M059J (cell line): ENCODE data around the gene PCK1. TPM values are rescaled to one million over a fixed set of nuclear protein-coding genes. Genes with fewer than 3 reads are reported as not detected.
A peak's percentile ranks its signal among the peaks of the same experiment; 100 is the strongest.

Experiments used
- DNase-seq: peaks from one replicate; pipeline ENCODE4 v3.0.0-alpha.2; 2012; ENCODE audit warnings: low read depth
- total RNA-seq: library from RNA; depleted of rRNA; stranded (reverse); fragments of >200 nt; shearing (Covaris generic); gene quantifications from 2 replicates; pipeline ENCODE4 v1.2.3, GENCODE V29; 2014

PCK1 gene
- total RNA-seq, 1 experiment from 2014 or later, result not detected

DNA sequence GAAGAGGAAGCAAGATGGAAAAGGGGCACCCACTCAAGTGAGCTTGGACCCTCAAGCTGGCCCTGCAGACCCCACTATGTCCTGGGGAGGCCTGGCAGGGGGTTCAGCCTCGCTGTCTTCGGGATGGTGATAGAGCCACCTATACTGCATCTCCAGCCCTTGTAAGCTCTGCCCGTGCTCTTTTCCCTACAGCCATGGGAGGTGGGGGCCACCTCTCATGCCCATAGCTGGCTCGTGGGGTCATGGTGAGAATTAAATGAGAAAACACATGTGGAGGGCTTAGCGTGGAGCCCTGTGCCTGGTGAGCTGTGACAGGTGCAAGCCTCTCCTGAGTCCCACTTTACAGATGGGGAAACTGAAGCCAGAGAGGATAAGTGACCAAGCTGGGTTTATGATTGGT, 27.7 kb downstream of the PCK1 start:
- DNase-seq, result no peak

DNA sequence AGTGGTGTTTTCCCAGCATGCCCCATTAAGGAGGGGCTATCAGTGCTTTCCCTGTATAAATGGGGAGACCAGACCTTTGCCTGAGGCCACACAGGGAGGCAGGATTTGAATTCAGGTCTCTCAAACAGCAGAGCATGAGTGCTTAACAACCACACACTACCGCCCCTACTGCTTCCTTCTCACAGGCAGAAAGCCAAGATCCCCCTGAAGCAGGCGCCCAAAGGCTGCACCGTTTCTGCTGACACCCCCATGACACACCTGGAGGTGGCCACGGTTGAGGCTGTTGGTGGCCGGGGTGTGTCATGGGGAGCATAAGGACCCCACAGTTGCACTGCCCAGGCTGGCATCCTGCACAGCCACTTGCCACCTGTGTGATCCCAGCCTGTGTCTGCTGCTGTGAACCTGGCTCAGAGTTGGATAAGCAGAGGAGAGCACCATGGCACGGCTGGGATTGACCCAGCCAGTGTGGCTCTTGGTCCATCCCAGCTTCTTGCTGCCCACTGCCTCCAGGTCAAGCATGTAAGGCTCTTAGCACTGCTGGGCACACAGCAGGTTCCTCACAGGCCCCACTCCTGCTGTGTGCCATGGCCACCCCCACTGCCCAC, 28.3 kb downstream of the PCK1 start:
- DNase-seq, result no peak

GRCh38 chr20:57589728-57590484, 29.0 kb downstream of the PCK1 start:
- no peak for DNase-seq

DNA sequence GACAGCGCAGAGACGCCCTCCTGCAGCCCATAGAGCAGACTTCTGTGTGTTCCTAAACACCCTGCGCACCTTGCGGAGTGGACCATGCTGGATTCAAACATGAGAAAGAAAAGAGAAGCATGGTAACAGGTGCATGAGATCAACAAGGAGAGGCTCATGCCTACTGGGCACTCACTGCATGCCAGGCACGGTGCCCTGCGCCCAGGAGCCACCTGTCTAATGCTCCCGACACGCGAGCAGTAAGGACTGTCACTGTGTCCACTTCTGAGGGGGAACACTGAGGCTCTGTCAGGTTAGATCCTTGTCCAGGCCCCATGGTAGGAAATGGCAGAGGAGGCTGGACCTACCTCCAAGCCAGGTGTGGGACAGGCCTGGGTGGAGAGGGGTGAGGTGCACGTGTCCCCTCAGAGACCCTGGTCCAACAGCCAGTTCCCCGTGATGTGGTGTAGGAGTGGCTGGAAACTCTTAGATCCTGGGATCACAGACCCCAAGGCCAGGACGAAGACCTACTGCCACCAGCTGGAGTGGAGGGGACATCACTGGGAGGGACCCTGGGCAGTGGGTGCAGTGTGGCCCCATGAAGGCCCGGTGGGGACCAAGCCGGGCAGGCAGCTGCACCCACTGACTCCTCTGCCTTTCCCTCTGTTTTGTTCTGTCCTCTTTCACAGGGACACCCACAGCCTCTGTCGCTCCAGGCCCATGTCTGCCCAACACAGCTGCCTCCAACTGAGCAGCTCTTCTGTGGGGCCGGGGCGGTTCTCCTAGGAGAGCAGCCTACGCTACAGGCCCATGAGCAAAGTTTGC, 29.8 kb downstream of the PCK1 start:
- no peak for DNase-seq

DNA sequence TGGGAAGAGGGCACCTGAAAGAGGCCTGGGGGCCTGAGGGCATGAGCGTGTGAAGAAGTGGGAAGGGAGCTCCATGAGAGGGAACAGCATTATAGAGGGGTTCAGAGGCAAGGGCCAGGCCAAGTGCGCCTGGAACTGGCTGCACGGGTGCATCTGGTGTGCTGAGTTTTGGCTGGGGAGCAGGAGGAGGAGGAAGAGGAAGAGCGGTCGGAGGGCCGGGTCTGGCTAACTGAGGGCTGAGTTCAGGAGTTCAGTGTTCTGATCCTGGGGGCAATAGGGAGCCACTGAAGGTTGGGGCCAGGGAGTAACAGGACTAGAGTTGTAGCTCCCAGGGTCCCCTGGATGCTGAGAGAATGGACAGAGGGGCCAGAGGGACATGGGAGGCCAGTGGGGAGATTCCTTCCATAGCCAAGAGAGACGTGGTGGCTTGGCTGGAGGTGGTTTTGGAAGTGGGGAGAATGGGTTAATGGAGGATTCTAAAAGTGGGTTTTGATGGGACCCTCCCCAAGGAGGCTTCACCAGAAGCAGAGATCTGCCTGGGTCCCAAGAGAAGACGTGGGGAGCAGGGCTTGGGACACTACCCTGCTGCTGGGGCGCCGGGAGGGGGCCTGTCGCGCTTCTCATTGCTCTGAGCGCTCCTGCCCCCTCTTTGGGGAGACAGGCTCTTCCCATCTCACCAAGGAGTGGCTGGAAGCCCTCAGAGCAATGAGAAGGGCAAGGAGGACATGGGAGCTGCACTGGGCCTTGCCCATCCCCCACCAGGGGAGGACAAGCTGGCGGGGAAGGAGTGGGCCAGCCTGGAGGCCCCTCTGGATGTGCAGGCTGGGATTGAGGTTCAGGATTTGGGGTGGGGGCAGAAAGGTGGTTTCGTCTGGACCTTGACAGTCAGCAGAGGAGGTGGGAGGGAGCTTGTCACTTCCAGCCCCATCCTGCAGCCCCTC, 30.6 kb downstream of the PCK1 start:
- no peak for DNase-seq

DNA sequence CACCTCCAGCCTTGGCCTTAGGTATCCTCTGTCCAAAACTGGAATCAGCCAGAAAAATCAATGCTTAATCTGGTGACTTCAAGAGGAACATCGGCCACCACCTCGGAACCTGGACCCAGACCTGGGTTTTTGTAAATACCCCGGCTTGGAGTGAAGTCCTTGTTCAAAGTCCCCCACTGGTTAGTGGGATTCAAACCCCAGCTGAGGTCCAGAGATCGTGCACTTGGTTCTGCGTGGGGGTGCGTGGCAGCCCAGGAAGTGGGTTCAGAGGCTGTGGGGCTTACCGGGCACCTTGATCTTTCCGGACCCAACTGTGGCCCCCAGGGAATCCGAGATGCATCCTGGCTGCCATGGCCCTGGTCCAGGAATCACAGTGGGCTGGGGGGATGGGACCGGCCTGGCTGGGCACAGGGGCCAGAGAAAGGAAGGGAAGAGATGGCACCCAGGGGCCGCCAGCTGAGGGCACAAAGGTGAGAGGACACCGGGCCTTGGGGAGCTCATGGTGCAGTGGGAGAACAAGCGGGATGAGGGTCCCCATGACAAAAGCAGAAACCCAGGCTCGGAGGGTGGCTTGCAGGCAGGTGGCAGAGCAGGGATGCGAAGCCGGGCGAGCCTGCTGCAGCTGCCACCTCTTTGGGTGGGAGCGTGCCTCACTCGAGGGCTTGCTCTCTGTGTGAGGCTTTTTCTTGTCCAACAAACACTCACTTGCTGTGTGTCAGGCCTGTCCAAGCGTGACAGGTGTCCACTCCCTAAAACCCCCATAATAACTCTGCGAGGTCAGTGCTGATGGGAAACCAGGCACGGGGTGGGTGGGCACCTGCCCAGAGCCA, 31.6 kb downstream of the PCK1 start:
- no peak for DNase-seq

- DNase-seq, result no peak
Measured at GRCh38 chr20:57593134-57593886, 32.4 kb downstream of the PCK1 start.

DNA sequence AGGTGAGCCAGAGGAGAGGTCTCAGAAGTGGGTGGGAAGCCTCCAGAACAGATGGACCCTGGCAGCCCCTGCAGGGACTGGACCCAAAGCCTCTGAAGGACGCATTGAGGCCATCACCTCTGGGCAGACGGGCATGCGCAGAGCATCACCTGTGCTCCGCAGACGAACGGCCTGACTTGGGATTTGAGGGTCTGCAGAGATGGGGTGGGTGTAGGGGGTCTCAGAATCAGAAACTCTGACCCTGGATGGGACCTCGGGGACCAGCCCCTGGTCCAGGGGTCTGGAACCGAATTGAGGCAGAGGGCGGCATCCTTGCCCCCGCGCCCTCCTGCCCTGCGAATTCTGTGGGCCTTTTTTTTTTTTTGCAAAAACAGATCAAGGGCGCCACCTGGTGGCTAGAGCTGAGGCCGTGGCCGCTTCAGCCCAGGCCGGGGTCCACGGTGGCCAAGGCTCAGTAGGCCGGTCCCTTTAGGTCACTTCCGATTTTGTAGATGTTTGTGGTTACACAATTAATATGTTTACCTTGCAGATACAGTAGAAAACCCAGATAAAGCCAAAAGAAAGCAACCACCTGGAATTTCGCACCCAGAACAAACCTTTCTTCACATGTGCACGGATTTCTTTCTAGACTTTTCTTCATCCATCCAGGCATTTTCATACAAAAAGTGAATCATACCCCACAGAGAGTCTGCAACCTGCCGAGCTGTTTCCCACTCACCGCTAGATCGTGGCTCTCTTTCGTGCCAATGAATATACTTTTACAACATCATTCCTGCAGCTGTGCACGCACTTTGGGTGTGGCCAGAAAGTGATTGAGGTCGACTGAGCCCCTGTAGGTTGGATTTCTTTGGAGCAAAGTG, 33.4 kb downstream of the PCK1 start:
- peak; percentile 55 for DNase-seq

DNA sequence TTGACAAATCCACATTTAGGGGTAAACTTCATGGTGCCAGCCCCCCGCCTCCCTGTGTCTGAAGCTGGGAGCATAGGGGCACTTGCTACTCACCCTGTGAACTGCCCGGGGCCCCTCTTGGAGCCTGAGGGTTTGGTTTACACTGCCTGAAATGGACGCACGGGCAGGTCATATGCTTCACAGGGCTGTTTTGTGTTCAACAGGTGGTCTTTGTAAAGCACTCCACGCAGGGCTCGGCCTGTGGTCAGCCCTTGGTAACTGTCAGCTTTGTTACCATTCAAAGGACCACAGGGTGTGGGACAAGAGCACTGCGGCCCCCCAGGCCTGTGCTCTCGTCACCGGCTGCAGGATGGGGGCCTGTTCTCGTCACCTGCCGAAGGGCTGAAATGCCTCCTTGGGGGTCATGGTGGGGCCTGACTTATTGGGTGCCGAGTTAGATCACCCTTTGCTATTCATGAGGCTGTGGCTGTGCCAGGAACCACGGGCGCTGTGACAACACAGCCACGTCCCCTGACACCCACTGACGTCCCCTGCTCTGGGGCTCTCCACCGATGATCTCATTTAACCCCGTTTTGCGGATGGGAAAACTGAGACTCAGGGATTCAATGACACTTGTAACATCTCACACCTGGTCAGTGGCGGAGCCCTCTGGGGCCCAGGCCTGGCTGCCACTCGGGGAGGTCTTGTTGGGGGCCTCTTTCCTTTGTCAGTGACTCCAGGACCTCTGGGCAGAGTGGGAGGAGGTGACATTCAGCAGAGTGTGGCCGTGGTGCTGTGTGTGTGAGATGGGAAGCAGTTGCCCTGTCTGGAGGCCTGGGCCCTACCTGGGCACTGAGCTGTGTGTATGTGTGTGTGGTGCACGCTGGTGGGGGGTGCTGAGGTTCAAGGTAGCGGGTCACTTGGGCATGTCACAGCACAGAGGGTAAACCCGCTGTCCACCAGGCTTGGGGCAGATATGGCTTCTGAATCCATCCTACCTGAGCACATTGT, 34.4 kb downstream of the PCK1 start:
- no peak for DNase-seq

- no peak for DNase-seq
Measured at GRCh38 chr20:57596358-57596757, 35.4 kb downstream of the PCK1 start.

- DNase-seq, result peak; percentile 46
Measured at GRCh38 chr20:57596998-57597939, 36.4 kb downstream of the PCK1 start.

- DNase-seq, result no peak
Measured at GRCh38 chr20:57598060-57598459, 37.1 kb downstream of the PCK1 start.

DNA sequence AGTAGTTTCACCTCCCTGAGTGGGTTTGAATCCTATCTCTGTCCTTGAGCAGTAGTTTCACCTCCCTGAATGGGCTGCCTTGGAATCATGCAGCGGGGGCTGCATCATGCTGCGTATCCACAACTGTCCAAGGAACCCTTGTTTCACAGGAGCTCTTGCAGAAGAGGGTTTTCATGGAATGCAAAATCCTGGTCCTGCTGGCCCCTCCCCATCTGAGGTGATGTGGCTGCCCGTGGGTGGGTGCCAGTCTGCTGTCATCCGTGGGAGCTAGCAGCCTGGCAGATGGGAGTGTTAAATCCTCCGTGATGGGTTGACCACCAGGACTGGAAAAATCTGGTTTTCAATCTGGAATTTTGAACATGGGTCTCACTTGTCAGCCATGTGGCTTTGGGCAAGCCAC, 37.6 kb downstream of the PCK1 start:
- no peak for DNase-seq

DNA sequence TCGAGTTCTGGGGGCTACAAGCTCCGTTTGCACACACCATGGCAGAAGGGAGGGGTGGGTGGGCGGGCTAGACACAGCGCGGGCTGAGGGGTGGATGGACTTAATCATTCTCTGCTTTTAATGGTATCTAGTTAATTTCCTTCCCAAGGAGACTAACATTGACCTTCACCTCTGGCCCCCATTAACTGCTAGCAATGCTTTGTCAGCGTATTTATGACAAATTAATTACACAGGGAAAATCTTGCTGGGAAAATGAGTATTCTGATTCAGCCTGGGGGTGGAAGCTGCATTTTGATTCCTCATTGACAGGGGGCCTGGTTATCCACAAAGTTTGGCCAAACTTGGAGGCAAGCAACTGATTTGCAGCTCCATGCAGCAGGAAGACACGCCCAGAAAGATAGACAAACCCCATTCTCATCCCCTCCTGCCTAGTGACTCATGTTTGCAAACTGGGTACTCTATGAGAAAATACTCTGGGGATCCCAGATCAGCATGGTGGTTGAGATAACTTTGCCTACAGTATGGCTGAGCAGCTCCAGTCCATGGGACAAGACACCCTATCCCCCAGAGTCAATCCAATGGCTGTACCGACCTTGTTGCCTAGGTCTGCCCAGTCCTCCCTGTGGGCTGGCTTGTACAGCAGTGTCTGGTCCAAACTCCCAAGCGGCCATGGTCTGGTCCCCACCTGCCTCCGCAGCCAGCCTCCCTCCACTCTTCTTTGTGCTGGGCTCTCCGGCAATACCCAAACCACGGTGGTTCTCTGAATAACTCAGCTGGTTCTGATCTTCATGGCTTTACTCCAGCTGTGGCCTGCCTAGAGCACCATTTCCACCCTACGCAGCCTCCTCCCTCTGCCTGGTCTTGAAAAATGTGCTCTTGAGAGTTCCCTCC, 39.7 kb downstream of the PCK1 start:
- DNase-seq, result peak; percentile 45

DNA sequence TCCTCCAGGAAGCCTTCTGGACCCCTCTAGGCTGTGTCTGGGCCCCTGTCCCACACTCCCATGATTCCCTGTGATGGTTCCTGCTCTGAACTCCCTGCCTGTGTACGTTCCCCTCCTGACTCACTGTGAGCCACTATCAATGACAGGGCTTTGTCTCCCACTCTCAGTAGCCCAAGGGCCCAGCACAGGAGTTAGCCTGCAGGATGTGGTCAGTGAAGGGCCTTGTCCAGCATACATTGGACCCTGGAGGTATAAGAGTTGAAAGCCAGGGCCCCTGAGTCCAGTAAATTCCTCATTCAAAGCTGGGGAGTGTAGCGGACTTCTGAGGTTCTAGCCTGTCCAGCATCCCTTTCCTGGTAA, 40.3 kb downstream of the PCK1 start:
- peak; percentile 79 for DNase-seq

GRCh38 chr20:57601737-57602136, 40.8 kb downstream of the PCK1 start:
- DNase-seq, result no peak
